Nucleus accumbens (tissue), 56 donors: ENCODE data around the gene PHF1.

Experiments
- DNase-seq, 56 donors: peaks; one replicate each; lab custom pipeline; 2025; lab: John Stamatoyannopoulos, UW

Gene PHF1

DNA sequence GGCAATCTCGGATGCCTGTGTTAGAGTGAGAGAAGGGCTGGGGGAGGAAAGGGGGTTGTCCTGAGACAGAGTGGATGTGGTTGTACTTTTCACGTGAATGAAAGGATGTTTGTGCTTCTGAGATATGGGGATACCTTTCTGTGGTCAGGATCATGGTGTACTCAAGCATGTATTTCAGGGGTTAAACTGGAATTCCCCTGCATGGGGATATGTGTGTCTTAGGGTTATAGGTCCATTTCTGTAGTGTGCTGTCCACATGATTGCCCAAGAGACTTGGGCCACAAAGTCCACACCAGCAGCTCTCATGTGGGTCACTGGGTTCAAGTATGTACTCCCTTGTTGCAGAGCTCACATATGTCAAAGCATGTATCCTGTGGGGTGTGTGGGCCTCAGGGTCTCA is 19.5 kb downstream of the PHF1 start:
- DNase-seq = no peak

DNA sequence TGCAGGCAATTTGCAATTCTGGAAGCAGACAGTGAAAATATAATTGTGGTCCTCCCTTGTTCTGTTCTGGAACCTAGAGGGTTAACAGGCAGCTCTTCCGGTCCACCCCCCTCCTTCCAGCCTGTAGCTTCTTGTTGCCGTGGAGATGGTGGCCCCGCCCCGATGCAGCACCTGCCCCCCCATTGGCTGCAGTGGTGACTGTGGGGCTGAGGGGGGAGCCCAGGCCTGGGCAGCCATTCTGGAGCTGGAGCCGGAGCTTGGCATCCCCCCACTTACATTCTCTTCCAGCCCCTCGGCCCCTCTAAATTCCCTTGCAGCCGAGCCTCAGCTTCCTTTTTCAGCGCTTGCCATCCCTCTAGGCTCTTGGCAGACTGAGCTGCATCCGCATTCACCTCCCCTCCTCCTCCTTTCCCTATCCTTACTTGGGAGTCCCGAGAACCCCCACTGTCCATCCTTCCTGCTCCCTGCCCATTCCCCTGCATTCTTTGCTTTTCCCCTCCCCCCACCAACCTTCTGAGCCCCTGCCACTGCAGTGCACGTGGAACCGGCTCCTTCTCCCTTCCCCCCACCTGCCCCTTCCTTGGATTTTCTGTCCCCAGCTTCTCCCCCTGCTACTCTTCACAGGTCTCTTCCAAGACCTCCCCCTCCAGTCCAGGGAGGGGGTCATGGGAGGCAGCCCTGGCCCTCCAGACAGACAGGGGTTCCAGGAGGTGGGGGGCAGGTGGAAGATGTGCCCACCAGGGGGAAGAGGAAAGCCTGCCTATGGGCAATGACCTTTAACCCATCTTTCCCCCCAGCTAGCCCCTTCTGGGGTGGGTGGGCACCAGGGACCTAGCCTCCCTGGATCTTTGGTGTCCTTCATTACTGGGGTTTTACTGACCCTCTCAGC is 20.4 kb downstream of the PHF1 start:
- DNase-seq = peak in 53 of 56 donors; percentile 27 to 93 (median 78)

DNA sequence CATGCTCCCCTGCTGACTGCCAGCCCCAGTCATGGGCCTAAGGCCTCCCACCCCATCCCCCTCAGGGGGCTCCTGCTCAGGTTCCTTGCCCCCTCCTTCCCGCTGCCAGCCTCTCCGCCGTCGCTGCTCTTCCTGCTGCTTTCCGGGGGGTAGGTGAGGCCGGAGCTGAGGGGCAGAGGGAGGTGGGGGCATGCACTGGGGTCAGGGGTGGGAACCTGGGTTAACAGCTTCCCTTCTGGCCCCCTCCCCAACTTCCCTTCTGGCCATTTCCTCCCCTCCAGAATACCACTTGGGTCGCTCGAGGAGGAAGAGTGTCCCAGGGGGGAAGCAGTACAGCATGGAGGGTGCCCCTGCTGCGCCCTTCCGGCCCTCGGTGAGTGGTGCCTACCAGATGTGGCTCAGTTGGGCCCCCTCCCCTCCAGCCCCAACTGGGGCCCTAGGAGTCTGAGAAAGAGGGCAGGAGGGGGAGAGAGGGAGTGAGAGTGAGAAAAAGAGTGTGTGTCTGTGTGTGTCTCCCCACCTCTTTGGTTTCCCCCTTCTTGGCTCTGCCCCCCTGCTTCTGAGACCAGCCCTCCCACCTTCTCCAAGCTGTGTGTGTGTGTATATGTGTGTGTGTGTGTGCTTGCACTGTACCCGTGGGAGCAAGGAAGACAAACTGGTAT is 21.2 kb downstream of the PHF1 start:
- DNase-seq = peak in 1 of 56 donors; percentile 20

DNA sequence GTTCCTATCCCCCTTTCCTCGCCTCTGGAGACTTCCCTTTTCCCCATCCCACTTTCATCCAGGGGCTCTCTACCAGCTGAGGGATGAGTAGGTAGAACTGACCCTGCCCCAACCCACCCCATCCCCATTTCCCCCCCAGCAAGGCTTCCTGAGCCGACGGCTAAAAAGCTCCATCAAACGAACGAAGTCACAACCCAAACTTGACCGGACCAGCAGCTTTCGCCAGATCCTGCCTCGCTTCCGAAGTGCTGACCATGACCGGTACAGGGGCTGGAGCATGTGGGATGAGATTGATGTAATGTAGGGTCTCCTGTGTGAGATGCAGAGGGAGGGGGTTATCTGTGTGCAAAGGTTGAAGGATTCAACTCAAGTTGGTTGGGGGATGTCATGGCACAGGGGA is 21.7 kb downstream of the PHF1 start:
- DNase-seq = no peak

DNA sequence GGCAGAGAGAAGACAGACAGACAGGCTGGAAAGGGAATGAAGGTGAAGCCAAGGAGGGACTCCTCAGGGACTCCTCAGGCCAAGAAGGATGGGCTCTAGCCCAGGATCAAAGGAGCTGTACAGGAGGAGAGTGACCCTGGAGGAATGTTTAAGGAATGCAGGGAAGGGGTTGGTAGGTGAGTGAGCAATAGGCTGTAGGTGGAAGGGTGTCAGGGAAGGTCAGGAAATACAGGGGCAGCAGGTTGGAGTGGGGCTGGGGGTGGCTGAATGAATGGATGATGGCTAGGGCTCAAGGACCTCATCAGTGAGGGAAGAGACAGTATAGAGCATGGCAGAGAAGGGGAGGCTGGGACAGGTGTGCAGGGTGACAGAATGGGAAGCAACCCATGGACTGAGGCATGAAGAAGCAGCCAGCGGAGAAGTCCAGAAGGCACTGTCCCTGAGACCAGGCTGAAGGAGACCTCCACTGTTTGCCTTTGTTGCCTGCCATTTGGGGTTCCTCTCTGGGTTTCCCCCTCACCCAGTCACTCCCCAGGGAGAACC is 22.3 kb downstream of the PHF1 start:
- DNase-seq = no peak

DNA sequence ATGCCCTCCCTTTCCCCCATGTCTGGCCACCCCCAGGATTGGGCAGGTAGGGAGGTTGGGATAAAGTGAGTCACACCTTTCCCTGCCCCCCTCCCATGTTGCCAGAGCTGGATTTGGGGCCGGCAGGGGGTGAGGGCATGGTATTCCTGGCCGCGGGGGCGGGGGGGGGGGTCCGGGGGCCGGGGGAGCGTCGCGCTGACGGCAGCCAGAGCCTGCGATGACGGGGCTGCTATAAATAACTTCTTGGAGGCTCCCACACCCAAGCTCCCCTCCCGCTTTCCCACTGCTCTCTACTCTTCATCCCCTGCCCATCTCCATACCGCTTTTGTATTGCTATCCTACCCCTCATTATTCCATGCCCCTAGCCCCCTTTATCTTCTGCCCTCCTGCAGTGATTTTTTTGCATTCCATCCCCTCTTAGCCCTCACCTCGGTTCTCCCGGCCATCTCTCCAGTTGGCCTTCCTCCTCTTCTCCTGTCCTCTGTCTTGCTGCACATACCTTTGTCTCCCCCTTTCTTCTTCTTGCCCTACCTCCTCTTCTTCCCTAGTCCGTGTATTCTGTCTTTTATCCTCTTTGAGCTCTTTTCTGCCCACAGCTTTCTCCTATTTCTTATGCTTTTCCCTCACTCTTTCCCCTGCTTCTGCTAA is 22.9 kb downstream of the PHF1 start:
- peak in 3 of 56 donors; percentile 5 to 24 (median 20) for DNase-seq

DNA sequence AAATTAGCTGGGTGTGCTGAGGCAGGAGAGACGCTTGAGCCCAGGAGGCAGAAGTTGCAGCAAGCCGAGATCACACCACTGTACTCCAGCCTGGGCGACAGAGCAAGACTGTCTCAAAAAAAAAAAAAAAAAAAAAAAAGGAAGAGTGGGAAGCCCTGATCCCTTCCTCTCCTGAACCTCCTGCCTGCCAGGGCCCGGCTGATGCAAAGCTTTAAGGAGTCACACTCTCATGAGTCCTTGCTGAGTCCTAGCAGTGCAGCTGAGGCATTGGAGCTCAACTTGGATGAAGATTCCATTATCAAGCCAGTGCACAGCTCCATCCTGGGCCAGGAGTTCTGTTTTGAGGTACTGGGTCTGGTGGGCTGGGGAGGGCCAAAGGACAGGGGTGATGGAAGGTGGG is 24.1 kb downstream of the PHF1 start:
- no peak for DNase-seq

DNA sequence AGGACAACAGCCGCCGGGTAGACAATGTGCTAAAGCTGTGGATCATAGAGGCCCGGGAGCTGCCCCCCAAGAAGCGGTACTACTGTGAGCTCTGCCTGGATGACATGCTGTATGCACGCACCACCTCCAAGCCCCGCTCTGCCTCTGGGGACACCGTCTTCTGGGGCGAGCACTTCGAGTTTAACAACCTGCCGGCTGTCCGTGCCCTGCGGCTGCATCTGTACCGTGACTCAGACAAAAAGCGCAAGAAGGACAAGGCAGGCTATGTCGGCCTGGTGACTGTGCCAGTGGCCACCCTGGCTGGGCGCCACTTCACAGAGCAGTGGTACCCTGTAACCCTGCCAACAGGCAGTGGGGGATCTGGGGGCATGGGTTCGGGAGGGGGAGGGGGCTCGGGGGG is 26.9 kb downstream of the PHF1 start:
- no peak for DNase-seq

DNA sequence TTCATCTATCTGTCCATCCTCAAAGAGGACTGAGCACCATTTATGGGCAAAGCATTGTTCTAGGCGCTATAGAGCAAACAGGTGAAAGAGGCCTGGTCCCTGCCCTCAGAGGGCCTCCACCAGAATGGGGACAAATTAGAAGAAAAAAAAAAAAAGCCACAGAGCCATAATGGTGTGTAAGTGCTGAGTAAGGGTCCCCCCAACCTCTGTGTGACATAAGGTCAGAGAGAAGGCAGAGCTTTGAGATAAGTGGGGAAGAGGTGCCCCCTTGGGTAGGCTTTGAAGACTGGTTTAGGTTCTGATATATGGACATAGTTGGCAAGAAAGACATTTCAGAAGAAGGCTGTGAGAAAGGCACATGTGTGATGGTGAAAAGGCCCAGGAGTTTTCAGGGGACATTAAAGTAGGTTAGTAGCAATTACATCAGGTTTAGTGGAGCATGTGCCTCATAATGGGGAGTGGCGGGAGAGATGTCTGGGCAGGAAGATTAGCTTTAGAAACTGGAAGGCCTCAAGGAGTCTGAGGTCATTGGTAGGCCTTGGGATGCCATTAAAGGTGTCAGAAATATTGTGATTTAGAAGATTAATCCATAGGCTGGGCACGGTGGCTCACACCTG is 28.3 kb downstream of the PHF1 start:
- no peak for DNase-seq

DNA sequence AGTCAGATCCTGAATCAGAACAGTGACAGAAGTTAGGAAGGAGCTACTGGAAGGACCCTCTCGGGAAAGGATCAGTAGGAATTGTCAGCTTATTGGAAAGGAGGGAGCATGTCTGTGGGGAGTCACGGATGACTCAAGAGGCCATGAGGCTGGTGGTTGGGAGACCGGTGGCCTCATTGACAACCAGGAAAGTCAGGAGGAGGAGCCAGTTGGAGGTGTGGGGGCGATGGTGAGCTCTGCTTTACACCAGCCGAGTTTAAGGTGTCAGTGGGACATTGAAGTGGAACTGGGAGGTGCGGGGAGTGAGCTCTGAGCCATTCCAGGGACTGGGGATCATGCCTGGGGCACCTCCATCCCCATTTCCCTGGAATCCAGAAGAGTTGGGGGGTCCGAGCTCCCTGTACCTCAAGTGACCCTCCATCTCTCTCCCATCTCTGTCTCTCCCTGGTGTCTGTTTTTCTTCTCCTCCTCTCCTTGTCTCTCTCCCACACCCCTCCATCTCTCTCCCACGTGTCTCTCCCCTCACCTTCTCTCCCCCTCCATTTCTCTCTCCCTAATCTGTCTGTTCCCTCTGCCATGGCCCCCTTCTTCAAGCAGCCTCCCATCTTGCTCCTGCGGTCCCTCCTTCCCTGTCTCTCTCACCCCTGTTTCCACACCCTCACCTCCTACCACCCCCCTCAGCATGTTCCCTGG is 29.3 kb downstream of the PHF1 start:
- DNase-seq = peak in 11 of 56 donors; percentile 8 to 46 (median 30)

DNA sequence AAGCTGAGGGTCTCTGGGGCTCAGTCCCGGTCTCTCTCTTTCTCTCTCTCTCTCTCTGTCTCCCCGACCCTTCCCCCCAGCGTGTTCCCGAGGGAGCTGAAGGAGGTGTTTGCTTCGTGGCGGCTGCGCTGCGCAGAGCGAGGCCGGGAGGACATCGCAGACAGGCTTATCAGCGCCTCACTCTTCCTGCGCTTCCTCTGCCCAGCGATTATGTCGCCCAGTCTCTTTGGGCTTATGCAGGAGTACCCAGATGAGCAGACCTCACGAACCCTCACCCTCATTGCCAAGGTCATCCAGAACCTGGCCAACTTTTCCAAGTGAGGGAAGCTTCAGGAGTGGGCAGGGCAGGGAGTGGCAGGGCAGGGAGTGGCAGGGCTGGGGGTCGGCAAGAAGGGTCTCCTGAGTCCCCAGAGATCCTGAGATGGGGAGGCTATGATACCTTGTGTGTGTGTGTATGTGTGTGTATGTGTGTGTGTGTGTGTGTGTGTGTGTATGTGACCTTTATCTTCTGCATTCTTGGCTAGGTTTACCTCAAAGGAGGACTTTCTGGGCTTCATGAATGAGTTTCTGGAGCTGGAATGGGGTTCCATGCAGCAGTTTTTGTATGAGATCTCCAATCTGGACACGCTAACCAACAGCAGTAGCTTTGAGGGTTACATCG is 30.0 kb downstream of the PHF1 start:
- DNase-seq = no peak

DNA sequence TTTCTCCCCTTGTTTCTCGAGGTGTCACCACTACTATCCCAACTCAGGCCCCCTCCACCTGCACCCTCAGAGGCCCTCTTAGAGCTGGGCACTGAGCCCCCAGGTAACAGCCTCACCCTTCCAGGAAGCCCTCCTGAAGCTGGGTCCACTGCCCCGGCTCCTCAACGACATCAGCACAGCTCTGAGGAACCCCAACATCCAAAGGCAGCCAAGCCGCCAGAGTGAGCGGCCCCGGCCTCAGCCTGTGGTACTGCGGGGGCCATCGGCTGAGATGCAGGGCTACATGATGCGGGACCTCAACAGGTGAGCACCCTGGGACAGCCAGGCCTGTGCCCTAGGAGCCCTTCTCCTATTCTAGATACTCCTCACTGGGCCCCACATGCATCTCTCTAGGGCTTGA is 30.6 kb downstream of the PHF1 start:
- DNase-seq = no peak

DNA sequence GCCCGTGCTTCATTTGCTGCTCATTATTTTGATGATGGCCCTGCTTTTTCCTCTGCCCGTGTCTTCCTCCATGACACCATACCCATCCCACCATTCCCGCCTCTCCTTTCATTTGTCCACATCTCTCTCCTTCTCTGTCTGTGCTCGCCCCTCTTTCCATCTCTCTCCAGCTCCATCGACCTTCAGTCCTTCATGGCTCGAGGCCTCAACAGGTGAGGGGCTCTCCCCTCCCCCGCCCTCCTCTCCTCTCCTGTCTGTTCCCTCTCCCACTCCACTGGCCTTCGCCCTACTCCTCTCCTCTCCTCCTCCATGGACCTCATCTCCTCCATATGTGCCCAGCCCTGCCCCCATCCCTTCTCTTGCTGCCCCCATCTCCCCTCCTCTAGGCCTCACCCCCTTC is 31.5 kb downstream of the PHF1 start:
- no peak for DNase-seq

DNA sequence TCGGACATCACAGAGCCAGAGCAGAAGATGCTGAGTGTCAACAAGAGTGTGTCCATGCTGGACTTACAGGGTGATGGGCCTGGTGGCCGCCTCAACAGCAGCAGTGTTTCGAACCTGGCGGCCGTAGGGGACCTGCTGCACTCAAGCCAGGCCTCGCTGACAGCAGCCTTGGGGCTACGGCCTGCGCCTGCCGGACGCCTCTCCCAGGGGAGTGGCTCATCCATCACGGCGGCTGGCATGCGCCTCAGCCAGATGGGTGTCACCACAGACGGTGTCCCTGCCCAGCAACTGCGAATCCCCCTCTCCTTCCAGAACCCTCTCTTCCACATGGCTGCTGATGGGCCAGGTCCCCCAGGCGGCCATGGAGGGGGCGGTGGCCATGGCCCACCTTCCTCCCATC is 32.2 kb downstream of the PHF1 start:
- no peak for DNase-seq

DNA sequence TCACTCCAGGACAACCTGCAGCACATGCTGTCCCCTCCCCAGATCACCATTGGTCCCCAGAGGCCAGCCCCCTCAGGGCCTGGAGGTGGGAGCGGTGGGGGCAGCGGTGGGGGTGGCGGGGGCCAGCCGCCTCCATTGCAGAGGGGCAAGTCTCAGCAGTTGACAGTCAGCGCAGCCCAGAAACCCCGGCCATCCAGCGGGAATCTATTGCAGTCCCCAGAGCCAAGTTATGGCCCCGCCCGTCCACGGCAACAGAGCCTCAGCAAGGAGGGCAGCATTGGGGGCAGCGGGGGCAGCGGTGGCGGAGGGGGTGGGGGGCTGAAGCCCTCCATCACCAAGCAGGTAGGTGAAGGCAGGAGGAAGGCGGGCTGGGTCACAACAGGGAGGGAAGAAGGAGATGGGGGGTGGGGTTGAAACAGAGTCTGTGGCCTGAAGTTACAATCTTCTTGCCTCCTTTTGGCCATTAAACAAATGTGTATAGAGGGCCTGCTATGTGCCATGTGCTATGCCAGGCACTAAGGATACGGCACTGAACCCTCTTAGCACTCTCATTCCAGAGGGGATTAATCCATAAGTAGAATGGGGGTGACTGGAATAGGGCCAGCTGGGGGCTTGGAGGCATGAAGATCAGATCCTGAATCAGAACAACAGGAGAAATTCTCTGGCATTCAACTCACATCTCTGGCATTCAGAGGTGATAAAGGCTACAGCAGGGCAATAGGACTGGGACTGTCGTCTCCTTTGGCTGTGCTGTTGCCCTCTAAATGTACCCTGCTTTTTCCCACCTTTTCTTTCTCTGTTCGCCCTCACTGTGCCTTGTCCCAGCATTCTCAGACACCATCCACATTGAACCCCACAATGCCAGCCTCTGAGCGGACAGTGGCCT is 33.0 kb downstream of the PHF1 start:
- no peak for DNase-seq

DNA sequence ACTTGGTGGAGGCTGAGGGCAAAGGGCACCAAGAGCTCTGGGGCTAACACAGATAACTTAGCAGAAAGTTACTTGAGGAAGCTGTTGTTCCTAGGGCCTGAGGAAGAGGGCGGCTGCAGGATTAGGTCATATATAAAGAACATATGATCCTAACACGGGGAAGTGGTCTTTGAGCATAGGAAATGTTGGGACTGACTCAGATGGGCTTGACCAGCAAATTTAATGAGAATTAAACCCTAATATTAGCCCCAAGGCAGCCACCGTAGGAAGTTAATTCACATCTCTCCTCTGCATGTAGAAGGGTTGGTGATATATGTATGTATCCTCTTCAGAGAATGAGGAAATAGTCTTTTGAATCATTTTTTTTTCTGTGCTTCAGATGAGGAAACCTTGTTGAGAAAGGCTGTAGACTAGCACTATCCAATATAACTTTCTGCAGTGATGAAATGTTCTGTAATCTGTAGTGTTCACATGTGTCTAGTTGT is 34.3 kb downstream of the PHF1 start:
- DNase-seq = no peak

DNA sequence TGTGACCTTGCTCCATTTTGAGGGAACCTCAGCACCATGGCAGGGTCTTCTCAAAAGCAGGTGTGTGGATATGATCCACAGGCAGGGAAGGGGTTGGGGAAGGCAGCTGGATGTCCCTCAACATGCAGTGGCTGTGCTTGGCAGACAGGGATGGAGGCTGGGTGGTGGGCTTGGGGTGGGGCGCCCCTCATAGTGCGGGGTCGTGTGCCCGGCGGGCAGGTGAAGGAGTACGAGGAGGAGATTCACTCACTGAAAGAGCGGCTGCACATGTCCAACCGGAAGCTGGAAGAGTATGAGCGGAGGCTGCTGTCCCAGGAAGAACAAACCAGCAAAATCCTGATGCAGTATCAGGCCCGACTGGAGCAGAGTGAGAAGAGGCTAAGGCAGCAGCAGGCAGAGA is 35.5 kb downstream of the PHF1 start:
- no peak for DNase-seq

DNA sequence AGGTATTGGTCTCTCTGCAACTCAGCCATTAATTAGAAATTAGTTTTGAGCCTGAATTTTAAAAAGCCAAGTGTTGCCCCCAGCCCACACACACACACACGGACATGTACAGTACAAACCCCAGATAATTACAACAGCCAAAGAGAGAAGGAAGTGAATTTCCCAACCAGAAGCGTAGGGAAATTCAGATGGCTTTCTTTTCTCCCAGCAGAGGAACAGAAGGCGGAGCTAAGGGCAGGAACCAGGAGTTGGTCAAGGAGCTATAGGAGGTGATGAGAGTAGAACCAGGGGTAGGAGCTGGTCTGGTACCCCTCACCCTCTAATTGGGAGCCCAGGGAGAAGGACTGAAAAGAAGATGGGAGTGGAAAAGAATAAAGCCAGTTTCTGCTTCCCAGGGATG is 39.6 kb downstream of the PHF1 start:
- no peak for DNase-seq
